Neural progenitor cell (in vitro differentiated cells): ENCODE results near the gene COL23A1. TPM values are rescaled to one million over a fixed set of nuclear protein-coding genes. Genes with fewer than 3 reads are reported as not detected.

Experiments
- DNase-seq: peaks from one replicate; pipeline ENCODE4 v3.0.0-alpha.2; 2016; ENCODE audit warnings: low spot score
- H2AFZ ChIP-seq: fragments of 200-600 bp; sonication (generic); replicated peaks from 2 replicates; pipeline ENCODE4 v1.6.1; 2016; ENCODE audit warnings: antibody characterized with exemption
- H3F3A ChIP-seq: fragments of 200-600 bp; sonication (generic); 2 replicates; pipeline ENCODE4 v1.6.1; 2016; ENCODE audit warnings: antibody characterized with exemption, low read depth
- H3K27ac ChIP-seq: fragments of 200-600 bp; sonication (generic); 2 replicates; pipeline ENCODE4 v1.5.1; 2016; ENCODE audit warnings: mild to moderate bottlenecking
- H3K27me3 ChIP-seq: fragments of 200-600 bp; sonication (generic); 2 replicates; pipeline ENCODE4 v1.6.1; 2016; ENCODE audit warnings: mild to moderate bottlenecking, moderate library complexity
- H3K36me3 ChIP-seq: fragments of 200-600 bp; sonication (generic); 2 replicates; pipeline ENCODE4 v1.5.1; 2016
- H3K4me1 ChIP-seq: fragments of 200-600 bp; sonication (generic); 2 replicates; pipeline ENCODE4 v1.6.1; 2016; ENCODE audit warnings: mixed run types
- H3K4me2 ChIP-seq: fragments of 200-600 bp; sonication (generic); 2 replicates; pipeline ENCODE4 v1.6.1; 2016
- H3K4me3 ChIP-seq: fragments of 200-600 bp; sonication (generic); 2 replicates; pipeline ENCODE4 v1.5.1; 2016
- H3K79me2 ChIP-seq: fragments of 200-600 bp; sonication (generic); 2 replicates; pipeline ENCODE4 v1.6.1; 2016; ENCODE audit warnings: low read depth
- H3K9ac ChIP-seq: fragments of 200-600 bp; sonication (generic); 2 replicates; pipeline ENCODE4 v1.6.1; 2016
- H3K9me3 ChIP-seq: fragments of 200-600 bp; sonication (generic); 2 replicates; pipeline ENCODE4 v1.5.1; 2016; ENCODE audit warnings: low read depth
- H4K20me1 ChIP-seq: fragments of 200-600 bp; sonication (generic); 2 replicates; pipeline ENCODE4 v1.6.1; 2016; ENCODE audit warnings: low read depth
- H3K27ac Mint-ChIP-seq: 3 replicates; pipeline ENCODE4 v1.8.0; 2021; ENCODE audit warnings: mixed read lengths
- H3K27me3 Mint-ChIP-seq: 2 replicates; pipeline ENCODE4 v1.8.0; 2022; ENCODE audit warnings: low read depth, mild to moderate bottlenecking, inconsistent platforms, moderate library complexity, mixed read lengths; ENCODE audit not compliant: insufficient read depth
- H3K36me3 Mint-ChIP-seq: 3 replicates; pipeline ENCODE4 v1.8.0; 2021; ENCODE audit warnings: mixed read lengths
- H3K4me1 Mint-ChIP-seq: 3 replicates; pipeline ENCODE4 v1.8.0; 2021; ENCODE audit warnings: mixed read lengths
- H3K4me3 Mint-ChIP-seq: 3 replicates; pipeline ENCODE4 v1.8.0; 2021; ENCODE audit warnings: mild to moderate bottlenecking, moderate library complexity, mixed read lengths
- H3K9me3 Mint-ChIP-seq: 3 replicates; pipeline ENCODE4 v1.8.0; 2020; ENCODE audit warnings: mixed read lengths
- EZH2 ChIP-seq: fragments of 200-600 bp; sonication (generic); IDR thresholded peaks from 2 replicates; pipeline ENCODE4 v1.6.1; 2017; ENCODE audit warnings: antibody characterized with exemption, mild to moderate bottlenecking, moderate library complexity
- EZH2phosphoT487 ChIP-seq: fragments of 200-600 bp; sonication (generic); IDR thresholded peaks from 2 replicates; pipeline ENCODE4 v1.6.1; 2017; ENCODE audit warnings: antibody characterized with exemption
- total RNA-seq: library from RNA; depleted of rRNA; stranded (reverse); fragments of >200 nt; gene quantifications from 2 replicates; pipeline ENCODE4 v1.2.3, GENCODE V29; 2015; ENCODE audit warnings: low replicate concordance
- TF ChIP-seq, protein P1 (sequence below): fragments of 200-600 bp; sonication (generic); IDR thresholded peaks from 2 replicates; pipeline ENCODE4 v1.5.1; 2017; ENCODE audit warnings: antibody characterized with exemption, mild to moderate bottlenecking

The COL23A1 gene
- total RNA-seq, 1 donor from 2014 or later: not detected

GRCh38 chr5:178471711-178472110, 118.5 kb downstream of the COL23A1 start:
- Mint-ChIP-seq H3K9me3 (peaks cover 15% of the 10 kb centered on the region), H3K36me3 (peaks cover 6% of the 10 kb centered on the region), H3K27me3 (no peaks in the 10 kb centered on the region), H3K4me1 (peaks cover 66% of the 10 kb centered on the region), H3K27ac (peak overlapping the region; percentile 52), H3K4me3 (no peak overlapping the region)
- Histone ChIP-seq H3K27ac (no peak overlapping the region), H3K79me2 (no peaks in the 10 kb centered on the region), H4K20me1 (no peaks in the 10 kb centered on the region), H3K9me3 (no peaks in the 10 kb centered on the region), H3K9ac (no peak overlapping the region), H3K36me3 (no peaks in the 10 kb centered on the region), H3K4me3 (no peak overlapping the region), H3K4me2 (no peak overlapping the region), H3K4me1 (peaks cover 11% of the 10 kb centered on the region), H3F3A (no peaks in the 10 kb centered on the region), H3K27me3 (no peaks in the 10 kb centered on the region), H2AFZ (no peak overlapping the region)
- TF ChIP-seq EZH2: no peak
- TF ChIP-seq, protein P1, sequence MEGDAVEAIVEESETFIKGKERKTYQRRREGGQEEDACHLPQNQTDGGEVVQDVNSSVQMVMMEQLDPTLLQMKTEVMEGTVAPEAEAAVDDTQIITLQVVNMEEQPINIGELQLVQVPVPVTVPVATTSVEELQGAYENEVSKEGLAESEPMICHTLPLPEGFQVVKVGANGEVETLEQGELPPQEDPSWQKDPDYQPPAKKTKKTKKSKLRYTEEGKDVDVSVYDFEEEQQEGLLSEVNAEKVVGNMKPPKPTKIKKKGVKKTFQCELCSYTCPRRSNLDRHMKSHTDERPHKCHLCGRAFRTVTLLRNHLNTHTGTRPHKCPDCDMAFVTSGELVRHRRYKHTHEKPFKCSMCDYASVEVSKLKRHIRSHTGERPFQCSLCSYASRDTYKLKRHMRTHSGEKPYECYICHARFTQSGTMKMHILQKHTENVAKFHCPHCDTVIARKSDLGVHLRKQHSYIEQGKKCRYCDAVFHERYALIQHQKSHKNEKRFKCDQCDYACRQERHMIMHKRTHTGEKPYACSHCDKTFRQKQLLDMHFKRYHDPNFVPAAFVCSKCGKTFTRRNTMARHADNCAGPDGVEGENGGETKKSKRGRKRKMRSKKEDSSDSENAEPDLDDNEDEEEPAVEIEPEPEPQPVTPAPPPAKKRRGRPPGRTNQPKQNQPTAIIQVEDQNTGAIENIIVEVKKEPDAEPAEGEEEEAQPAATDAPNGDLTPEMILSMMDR: no peak
- TF ChIP-seq EZH2phosphoT487: no peak
- no peak for DNase-seq

DNA sequence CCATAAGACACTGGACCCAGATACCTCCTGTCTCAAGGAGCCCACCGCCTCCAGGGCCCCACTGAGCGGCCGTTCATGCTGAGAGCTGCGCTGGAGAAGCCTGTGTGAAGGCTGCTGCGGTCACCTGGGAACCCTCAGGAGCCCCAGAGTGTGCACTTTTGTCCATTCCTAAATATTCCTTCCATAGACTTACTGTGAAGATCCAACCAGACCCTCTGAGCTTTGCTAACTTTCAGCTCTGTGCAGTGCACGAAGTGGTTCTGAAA, 119.5 kb downstream of the COL23A1 start:
- H3K9me3 Mint-ChIP-seq: peaks cover 9% of the 10 kb centered on the region
- Histone ChIP-seq H2AFZ (no peak overlapping the region), H3K79me2 (no peaks in the 10 kb centered on the region), H3K27me3 (no peaks in the 10 kb centered on the region), H3K36me3 (no peaks in the 10 kb centered on the region), H4K20me1 (no peaks in the 10 kb centered on the region), H3K4me3 (no peak overlapping the region), H3K9ac (no peak overlapping the region), H3F3A (no peaks in the 10 kb centered on the region), H3K9me3 (no peaks in the 10 kb centered on the region), H3K4me2 (no peak overlapping the region), H3K27ac (no peak overlapping the region), H3K4me1 (peaks cover 11% of the 10 kb centered on the region)
- no peak overlapping the region for H3K4me3 Mint-ChIP-seq
- TF ChIP-seq EZH2phosphoT487 (no peak), EZH2 (no peak)
- TF ChIP-seq, protein P1: no peak
- H3K4me1 Mint-ChIP-seq: peaks cover 72% of the 10 kb centered on the region
- peaks cover 6% of the 10 kb centered on the region for H3K36me3 Mint-ChIP-seq
- peaks cover 2% of the 10 kb centered on the region for H3K27me3 Mint-ChIP-seq
- DNase-seq: no peak
- peak overlapping the region; percentile 60 for H3K27ac Mint-ChIP-seq

- Mint-ChIP-seq H3K27ac (peak overlapping the region; percentile 88), H3K4me3 (no peak overlapping the region), H3K9me3 (peaks cover 7% of the 10 kb centered on the region), H3K36me3 (peaks cover 3% of the 10 kb centered on the region), H3K4me1 (peaks cover 75% of the 10 kb centered on the region), H3K27me3 (peaks cover 2% of the 10 kb centered on the region)
- TF ChIP-seq EZH2 (no peak), EZH2phosphoT487 (no peak)
- TF ChIP-seq, protein P1: no peak
- Histone ChIP-seq H2AFZ (no peak overlapping the region), H3K4me2 (no peak overlapping the region), H3K9ac (no peak overlapping the region), H3K27ac (no peak overlapping the region), H3K27me3 (no peaks in the 10 kb centered on the region), H3F3A (no peaks in the 10 kb centered on the region), H4K20me1 (no peaks in the 10 kb centered on the region), H3K36me3 (no peaks in the 10 kb centered on the region), H3K4me1 (peaks cover 11% of the 10 kb centered on the region), H3K4me3 (no peak overlapping the region), H3K9me3 (no peaks in the 10 kb centered on the region), H3K79me2 (no peaks in the 10 kb centered on the region)
- no peak for DNase-seq
Observed at GRCh38 chr5:178469975-178470759, 120.0 kb downstream of the COL23A1 start.
